ENCODE results near the gene RAB40B.

- TF ChIP-seq CTCF (IDR thresholded peaks at IDR 0.05; ENCODE audit: low read length) (no peak), EZH2 (optimal IDR thresholded peaks at IDR 0.05; ENCODE audit: low read depth, low read length) (no peak), EZH2phosphoT487 (IDR thresholded peaks at IDR 0.05; ENCODE audit: low read length) (no peak)
Measured at GRCh38 chr17:82632451-82632850, 66.0 kb downstream of the RAB40B start.
